Measurements from ENCODE around the gene RBM4B.

- no peak for TF ChIP-seq CTCF (conservative IDR thresholded peaks at IDR 0.05; ENCODE audit: low read length)
- TF ChIP-seq EZH2phosphoT487 (IDR thresholded peaks at IDR 0.05; ENCODE audit: borderline replicate concordance, low read depth, low read length), result no peak
These were observed 60.4 kb downstream of the RBM4B start for GRCh38 chr11:66617155-66617834.

Measured in OCI-LY7 (cell line).